Lung (tissue), 12 donors: ENCODE results near the gene PPIG. TPM values are rescaled to one million over a fixed set of nuclear protein-coding genes. Genes with fewer than 3 reads are reported as not detected.

Source experiments
- ATAC-seq: fragments of 200-7000 bp; cut with Tn5 transposase; one replicate; pipeline ENCODE4 v1.9.1; 2020; ENCODE audit warnings: moderate number of reproducible peaks; ENCODE audit not compliant: insufficient read depth, low FRiP score
- DNase-seq, 3 donors: peaks; one replicate each; pipeline ENCODE4 v3.0.0-alpha.2; 2013 to 2017
- H3K27ac ChIP-seq, 2 donors: one replicate each; pipeline ENCODE4 v1.5.1; 2013; ENCODE audit warnings: mild to moderate bottlenecking in 2 of 2, moderate library complexity in 2 of 2, control low read depth in 1 of 2, inconsistent platforms in 1 of 2, low read depth in 1 of 2, low read length in 1 of 2
- H3K27me3 ChIP-seq, 3 donors: one replicate each; pipeline ENCODE4 v1.5.1; 2013; ENCODE audit warnings: low read length in 2 of 3; ENCODE audit not compliant: control insufficient read depth in 3 of 3, insufficient read depth in 3 of 3
- H3K36me3 ChIP-seq, 4 donors: one replicate each; pipeline ENCODE4 v1.5.1; 2013; ENCODE audit warnings: low read length in 4 of 4, mild to moderate bottlenecking in 1 of 4, moderate library complexity in 1 of 4; ENCODE audit not compliant: control insufficient read depth in 4 of 4, insufficient read depth in 4 of 4
- H3K4me1 ChIP-seq, 5 donors: one replicate each; pipeline ENCODE4 v1.5.1; 2013; ENCODE audit warnings: low read length in 5 of 5, mild to moderate bottlenecking in 2 of 5, moderate library complexity in 1 of 5; ENCODE audit not compliant: control insufficient read depth in 5 of 5, insufficient read depth in 5 of 5
- H3K4me3 ChIP-seq: one replicate; pipeline ENCODE4 v1.5.1; 2013; ENCODE audit warnings: mild to moderate bottlenecking, control low read depth, moderate library complexity
- H3K9ac ChIP-seq, 2 donors: one replicate each; pipeline ENCODE4 v1.5.1; 2013; ENCODE audit warnings: low read length in 2 of 2, control low read depth in 1 of 2; ENCODE audit not compliant: insufficient read depth in 1 of 2
- H3K9me3 ChIP-seq, 4 donors: one replicate each; pipeline ENCODE4 v1.5.1; 2013; ENCODE audit warnings: low read length in 3 of 4, mild to moderate bottlenecking in 1 of 4, moderate library complexity in 1 of 4; ENCODE audit not compliant: control insufficient read depth in 4 of 4, insufficient read depth in 3 of 4
- WGBS, 2 donors: extraction: QIAGEN DNeasy Blood & Tissue Kit; methylation state at CpG; one replicate each; pipeline ENCODE4 v1.1.7; 2013; 5-methylcytosine and 5-hydroxymethylcytosine counted together
- polyA plus RNA-seq, 2 donors: library from polyadenylated mRNA; stranded (reverse); fragments of 200-250 nt; gene quantifications; one replicate each; pipeline ENCODE4 v1.2.1, GENCODE V29; 2013
- total RNA-seq, 2 donors: library from RNA; depleted of rRNA in 1 of 2; stranded (reverse); fragments of >200 nt in 1 of 2; gene quantifications; one replicate each; pipeline ENCODE4 v1.2.1, GENCODE V29; 2014 to 2021
- TF ChIP-seq, protein P1 (sequence below): IDR thresholded peaks from 2 replicates; pipeline ENCODE4 v1.5.1; 2012; ENCODE audit warnings: mild to moderate bottlenecking; ENCODE audit errors: control extremely low read depth, extremely low read depth
- donor health status: control.
- donor health status: control.
- donor health status: Bipolar disorder and iron deficiency.
- donor health status: healthy.
- donor health status: DM: yes; HTN: yes; CAD: no.

PPIG gene
- total and polyA plus RNA-seq, 4 donors = 26.2 to 56.1 (median 48.2) TPM

DNA sequence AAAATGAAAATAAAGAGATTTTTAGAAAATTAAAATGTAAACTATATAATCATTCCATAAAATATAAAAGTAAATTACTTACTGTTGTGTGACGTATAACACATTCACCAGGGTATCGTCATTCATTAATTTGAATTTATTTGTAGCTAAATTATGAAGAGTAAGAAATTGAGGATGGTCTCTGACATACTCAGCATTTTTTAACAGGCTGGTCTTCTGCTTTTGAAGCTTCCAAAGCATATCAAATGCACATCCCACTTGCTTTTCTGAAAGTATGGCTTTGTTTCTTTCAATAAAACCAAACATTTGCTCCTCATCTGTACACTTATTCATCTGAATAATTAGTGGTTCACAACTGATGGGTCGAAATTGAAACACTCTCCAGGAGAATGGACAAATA lies 12.6 kb upstream of the PPIG start:
- ATAC-seq (no peak), DNase-seq (no peak)
- Histone ChIP-seq H3K27me3 (no peaks in the 10 kb centered on the region), H3K9ac (no peak overlapping the region), H3K27ac (no peak overlapping the region), H3K4me1 (peaks cover 0 to 7% (median 1%) of the 10 kb centered on the region in 5 donors), H3K4me3 (no peak overlapping the region), H3K36me3 (peaks cover 0 to 4% (median 0%) of the 10 kb centered on the region in 4 donors), H3K9me3 (no peaks in the 10 kb centered on the region)
- WGBS, 2 donors = 90 to 94% methylated on average over 3 of the region's 3 CpGs
- TF ChIP-seq, protein P1, sequence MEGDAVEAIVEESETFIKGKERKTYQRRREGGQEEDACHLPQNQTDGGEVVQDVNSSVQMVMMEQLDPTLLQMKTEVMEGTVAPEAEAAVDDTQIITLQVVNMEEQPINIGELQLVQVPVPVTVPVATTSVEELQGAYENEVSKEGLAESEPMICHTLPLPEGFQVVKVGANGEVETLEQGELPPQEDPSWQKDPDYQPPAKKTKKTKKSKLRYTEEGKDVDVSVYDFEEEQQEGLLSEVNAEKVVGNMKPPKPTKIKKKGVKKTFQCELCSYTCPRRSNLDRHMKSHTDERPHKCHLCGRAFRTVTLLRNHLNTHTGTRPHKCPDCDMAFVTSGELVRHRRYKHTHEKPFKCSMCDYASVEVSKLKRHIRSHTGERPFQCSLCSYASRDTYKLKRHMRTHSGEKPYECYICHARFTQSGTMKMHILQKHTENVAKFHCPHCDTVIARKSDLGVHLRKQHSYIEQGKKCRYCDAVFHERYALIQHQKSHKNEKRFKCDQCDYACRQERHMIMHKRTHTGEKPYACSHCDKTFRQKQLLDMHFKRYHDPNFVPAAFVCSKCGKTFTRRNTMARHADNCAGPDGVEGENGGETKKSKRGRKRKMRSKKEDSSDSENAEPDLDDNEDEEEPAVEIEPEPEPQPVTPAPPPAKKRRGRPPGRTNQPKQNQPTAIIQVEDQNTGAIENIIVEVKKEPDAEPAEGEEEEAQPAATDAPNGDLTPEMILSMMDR = no peak

DNA sequence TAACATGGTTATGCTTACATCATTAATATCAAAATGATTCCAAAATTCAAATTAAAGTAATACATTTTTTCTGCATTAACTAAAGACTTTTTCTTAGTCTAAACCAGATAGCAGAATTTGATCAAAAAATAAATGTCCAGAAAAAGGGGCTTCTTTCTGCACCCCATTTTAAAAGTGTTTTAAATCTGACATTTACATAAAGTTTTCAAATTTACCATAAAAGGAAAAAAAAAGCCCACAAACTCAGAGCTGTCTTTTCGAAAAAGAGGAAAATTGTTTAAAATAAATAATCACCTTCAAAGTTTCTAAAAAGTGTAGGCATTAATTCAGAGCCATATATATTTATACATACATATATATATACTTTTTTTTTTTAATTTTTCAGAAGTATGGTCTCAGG lies 12.0 kb upstream of the PPIG start:
- TF ChIP-seq, protein P1 = no peak
- DNase-seq = no peak
- H3K27ac ChIP-seq = no peak overlapping the region
- 80 to 89% methylated on average over 1 of the region's 1 CpG for WGBS, 2 donors
- no peak for ATAC-seq
- H3K9ac ChIP-seq = no peak overlapping the region
- no peak overlapping the region for H3K4me3 ChIP-seq
- H3K36me3 ChIP-seq = peaks cover 0 to 4% (median 0%) of the 10 kb centered on the region in 4 donors
- H3K27me3 ChIP-seq = no peaks in the 10 kb centered on the region
- H3K4me1 ChIP-seq = peaks cover 0 to 7% (median 1%) of the 10 kb centered on the region in 5 donors
- H3K9me3 ChIP-seq = no peaks in the 10 kb centered on the region

DNA sequence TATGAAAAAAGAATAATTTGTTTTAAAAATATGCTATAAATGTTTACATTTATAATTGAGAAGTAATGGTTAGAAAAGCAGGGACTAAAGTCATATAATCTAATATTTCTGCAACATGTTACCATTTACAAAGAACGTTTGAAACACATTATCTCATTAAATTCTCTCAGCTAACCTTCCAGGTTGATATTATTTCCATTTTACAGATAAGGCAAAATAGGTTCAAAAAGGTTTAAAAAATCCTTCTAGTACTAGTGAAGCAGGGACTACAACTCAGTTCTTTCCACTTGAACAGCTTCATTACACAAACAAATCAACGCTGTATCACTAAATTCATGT lies 11.4 kb upstream of the PPIG start:
- Histone ChIP-seq H3K36me3 (peaks cover 0 to 4% (median 0%) of the 10 kb centered on the region in 4 donors), H3K9me3 (no peaks in the 10 kb centered on the region), H3K4me3 (peak overlapping the region; percentile 67), H3K9ac (peak overlapping the region; percentile 80 to 88), H3K27me3 (no peaks in the 10 kb centered on the region), H3K27ac (peak overlapping the region; percentile 51 to 73), H3K4me1 (peaks cover 0 to 7% (median 1%) of the 10 kb centered on the region in 5 donors)
- ATAC-seq = no peak
- 11 to 21% methylated on average over 2 of the region's 2 CpGs for WGBS, 2 donors
- no peak for DNase-seq
- TF ChIP-seq, protein P1 = no peak
